ENCODE results near the gene SPECC1.
A peak's percentile ranks its signal among the peaks of the same experiment; 100 is the strongest.
"Not testable (repeated sequence)": the region's sequence is repeated elsewhere in the genome, so short reads cannot be mapped to it uniquely, and the experiment has no call there.

The SPECC1 gene

DNA sequence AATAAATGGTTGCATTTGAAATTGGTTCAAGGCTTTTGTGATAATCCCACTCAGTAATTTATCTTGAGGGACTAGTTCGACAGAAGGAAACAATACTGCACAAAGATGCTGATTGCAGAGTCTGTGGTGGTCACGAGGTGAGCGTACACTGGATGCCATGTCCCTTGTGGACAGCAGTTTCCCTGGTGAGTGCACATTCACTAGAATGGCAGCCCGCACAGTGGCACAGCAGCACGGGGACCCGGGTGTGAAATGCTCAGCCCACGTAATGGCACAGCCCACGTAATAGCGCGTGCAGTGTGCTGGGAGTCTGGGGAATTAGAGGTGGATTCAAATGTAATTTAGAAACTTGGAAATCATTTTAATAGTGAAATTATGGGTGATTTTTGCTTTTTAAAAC, 304.1 kb downstream of the SPECC1 start:
- no peak for DNase-seq (ENCODE audit: low read depth)

DNA sequence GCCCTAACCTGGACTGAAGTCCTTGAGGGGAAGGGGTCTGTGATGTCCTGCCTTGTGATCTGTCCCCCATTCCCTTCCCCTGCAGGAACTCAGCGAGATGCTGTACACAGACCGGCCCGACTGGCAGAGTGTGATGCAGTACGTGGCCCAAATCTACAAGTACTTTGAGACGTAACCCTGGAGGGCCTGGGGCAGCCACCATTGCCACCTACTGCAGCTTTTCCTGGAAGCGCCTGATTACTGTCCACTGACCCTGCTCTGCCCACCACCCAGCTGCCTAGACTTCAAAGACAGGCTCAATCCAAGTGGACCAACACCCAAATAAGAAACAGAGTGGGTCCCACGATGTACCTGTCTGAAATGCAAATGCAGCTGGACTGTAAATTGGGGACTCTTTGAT, 304.7 kb downstream of the SPECC1 start:
- DNase-seq (ENCODE audit: low read depth) = no peak

DNA sequence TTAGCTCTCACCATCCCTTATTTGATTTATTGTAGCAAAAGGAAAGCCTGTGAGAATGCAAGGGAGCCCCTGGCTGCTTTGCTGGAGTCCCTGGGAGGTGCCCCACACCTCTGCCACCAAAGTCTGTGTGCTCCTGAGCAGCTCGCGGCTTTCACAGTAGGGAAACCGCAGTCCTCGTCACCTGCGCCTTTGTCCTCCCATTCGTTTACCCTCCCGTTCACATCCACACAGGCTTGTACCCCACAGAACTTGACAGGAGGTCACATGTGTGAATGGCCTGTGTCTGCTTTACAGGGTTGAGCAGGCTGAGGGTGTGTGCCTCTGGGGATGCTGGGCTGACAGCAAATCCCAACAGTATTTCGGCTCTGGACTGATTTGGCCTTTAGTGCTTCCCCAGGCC, 305.7 kb downstream of the SPECC1 start:
- no peak for DNase-seq (ENCODE audit: low read depth)

DNA sequence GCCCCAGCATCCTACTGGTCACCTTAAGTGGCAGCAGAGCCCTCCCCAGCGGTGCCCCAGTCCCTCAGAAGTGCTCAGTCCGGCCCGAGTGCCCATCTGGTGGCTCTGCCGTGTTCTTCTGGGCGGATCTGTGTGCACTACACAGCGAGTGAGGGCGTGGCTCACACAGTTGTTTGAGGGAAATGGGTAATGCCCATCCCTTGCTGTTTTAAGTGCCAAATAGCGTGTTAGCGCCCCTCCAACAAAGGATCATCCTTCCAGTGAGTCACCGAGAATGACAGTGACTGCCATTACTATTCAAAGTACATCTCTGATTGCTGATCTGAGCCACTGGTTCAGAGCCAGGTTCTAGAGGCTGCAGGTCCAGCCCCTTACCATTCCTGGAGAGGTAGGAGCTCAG, 306.2 kb downstream of the SPECC1 start:
- DNase-seq (ENCODE audit: low read depth) = no peak

DNA sequence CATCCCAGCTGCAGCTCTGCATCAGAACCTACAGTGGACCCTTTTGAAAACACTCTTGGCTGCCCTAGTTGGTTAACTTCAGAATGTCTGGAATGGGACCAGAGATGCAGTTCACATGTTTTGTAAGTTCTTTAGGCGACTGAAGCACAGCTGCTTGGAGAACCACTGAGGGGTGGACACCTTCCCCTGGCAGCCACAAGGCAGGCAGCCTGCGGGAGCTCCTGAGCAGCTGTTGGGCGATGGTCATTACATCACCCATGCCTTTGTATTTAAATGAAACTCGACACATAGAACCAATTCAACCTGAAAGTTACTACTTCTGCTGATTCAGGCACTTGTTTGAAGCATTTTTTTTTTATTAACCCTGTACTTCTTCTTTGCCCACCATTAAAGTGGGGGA, 306.7 kb downstream of the SPECC1 start:
- DNase-seq (ENCODE audit: low read depth) = no peak

DNA sequence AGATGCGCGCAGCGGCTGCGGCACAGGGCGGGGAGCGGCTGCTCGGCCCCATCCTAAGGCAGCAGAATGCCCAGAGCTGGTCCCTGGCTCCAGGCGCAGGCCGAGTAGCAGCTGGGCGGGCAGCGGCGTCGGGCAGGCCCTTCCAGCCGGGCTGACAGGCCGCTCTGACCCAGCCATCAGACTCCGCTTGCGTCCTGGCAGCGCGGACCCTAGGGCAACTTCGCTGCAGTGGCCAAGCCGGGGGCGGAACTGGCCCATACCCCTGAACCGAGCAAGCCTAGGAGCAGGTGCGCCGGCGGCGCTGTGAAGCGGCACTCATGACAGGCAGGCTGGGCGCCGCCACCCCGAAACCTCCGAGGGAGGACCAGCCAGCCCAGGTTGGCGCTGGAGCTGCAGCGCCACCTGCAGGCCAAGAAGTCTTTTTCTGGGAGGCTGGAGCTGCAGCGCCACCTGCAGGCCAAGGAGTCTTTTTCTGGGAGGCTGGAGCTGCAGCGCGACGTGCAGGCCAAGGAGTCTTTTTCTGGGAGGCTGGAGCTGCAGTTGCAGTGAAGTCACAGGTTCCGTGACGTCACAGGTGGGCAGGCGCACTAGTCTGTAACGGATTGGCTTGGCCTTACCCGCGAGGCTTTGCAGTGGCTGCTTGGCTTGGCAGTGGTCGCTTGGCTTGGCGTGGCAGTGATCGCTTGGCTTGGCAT, 311.5 kb downstream of the SPECC1 start:
- DNase-seq (ENCODE audit: low read depth) = peak; percentile 54

DNA sequence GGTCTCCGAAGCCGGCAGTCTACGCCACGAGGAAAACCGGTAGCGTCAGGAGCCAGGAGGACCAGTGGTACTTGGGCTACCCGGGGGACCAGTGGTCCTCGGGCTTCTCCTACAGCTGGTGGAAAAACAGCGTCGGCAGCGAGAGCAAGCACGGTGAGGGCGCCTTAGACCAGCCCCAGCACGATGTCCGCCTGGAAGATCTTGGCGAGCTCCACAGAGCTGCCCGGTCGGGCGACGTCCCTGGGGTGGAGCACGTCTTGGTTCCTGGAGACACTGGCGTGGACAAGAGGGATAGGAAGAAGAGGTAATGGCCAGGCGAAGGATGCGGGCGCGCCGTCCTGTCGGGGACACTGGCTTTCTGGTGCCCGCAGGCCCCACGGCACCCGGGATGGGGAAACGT, 312.2 kb downstream of the SPECC1 start:
- DNase-seq (ENCODE audit: low read depth) = not testable (repeated sequence)

DNA sequence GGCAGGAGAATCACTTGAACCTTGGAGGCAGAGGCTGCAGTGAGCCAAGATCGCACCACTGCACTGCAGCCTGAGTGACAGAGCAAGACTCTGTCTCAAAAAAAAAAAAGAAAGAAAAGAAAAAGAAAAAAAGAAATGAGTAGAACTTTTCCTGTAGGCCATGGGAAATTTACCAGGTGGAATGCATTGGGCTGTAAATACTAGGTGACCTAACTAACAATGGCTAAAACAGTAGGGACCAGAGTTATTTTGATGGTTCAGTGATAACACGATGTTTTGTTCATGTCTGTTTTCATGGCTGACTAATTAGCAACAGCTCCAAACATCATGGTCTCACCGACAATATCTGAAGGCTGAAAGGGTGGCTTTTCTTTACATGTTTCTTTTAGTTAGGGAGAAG, 318.6 kb downstream of the SPECC1 start:
- DNase-seq (ENCODE audit: low read depth) = not testable (repeated sequence)

DNA sequence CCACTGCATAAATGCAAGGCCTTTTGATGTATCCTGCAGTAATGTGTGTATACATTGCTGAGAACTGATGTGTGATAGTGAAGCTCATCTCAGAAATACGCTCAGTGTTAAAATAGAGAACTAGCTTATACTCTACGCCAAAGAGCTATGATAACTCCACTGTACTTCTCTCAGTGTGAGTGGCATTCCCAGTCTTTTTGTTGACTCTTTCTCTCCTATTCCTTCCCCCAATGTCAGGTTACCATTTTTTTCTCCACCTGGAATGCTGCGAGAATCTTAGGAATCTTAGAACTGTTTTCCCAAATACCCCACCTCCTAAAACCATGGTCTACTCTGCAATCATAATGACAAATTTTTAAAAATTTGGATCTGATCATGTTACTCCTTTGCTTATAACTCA, 342.2 kb downstream of the SPECC1 start:
- DNase-seq (ENCODE audit: low read depth) = not testable (repeated sequence)

DNA sequence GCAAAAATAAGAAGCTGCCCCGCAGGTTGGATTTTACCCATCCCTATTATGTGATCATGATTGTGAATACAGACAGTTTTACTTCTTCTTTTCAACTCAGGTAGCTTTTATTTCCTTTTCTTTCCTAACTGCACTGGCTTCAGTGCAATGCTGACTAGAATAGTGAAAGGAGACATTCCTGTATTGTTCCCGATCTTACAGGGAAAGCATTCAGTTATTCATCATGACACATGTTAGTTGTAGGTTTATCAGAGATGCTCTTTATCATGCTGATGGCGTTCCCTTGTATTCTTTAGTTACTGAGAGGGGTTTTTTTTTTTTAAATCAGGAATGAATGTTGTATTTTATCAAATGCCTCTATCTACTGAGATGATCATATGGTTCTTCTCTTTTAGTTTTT, 343.4 kb downstream of the SPECC1 start:
- DNase-seq (ENCODE audit: low read depth) = not testable (repeated sequence)

DNA sequence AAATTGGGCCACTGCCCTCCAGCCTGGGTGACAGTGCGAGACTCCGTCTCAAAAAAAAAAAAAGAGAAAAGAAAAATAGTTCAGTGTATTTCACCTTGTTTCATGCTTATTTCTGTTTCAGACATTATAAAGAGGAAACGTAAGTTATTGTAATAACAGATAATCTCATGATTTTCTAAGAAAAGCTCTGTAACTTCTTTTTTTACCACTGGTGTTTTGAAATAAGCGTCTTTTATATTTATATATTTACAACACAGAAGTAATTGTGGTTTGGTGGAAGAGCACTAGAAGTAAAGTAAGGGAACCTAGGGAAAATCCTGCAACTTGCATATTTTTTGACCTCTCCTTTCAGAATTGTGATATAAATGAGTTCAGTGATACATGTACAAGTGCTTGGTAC, 354.7 kb downstream of the SPECC1 start:
- not testable (repeated sequence) for DNase-seq (ENCODE audit: low read depth)

All from activated gamma-delta T cell treated with anti-CD3 and anti-CD28 coated beads, Interleukin-2, amount 50 U/mL, for 16 hours (primary cell).